Heart right ventricle (tissue), 16 donors: ENCODE data around the gene SLC15A3. TPM values are rescaled to one million over a fixed set of nuclear protein-coding genes. Genes with fewer than 3 reads are reported as not detected.

ENCODE experiments used
- ATAC-seq, 8 donors: fragments of 200-7000 bp; cut with Tn5 transposase; one replicate each; pipeline ENCODE4 v1.9.1; 2020; ENCODE audit warnings: mild to moderate bottlenecking in 8 of 8, moderate library complexity in 8 of 8, moderate number of reproducible peaks in 1 of 8
- DNase-seq, 2 donors: peaks; one replicate each; pipeline ENCODE4 v3.0.0-alpha.2; 2020
- H3K27ac ChIP-seq, 10 donors: fragments of 200-600 bp; sonication (generic) in 2 of 10; one replicate each; pipeline versions ENCODE4 v1.5.0 to v1.8.0; 2020 to 2022; ENCODE audit warnings: mild to moderate bottlenecking in 3 of 10
- H3K27me3 ChIP-seq, 7 donors: fragments of 200-600 bp; one replicate each; pipeline ENCODE4 v1.8.0; 2021 to 2022; ENCODE audit warnings: mild to moderate bottlenecking in 2 of 7
- H3K36me3 ChIP-seq, 9 donors: fragments of 200-600 bp; sonication (generic) in 1 of 9; one replicate each; pipeline versions ENCODE4 v1.5.0 to v1.8.0; 2020 to 2022; ENCODE audit warnings: mild to moderate bottlenecking in 2 of 9
- H3K4me1 ChIP-seq, 9 donors: fragments of 200-600 bp; sonication (generic) in 1 of 9; one replicate each; pipeline versions ENCODE4 v1.5.0 to v1.8.0; 2020 to 2022; ENCODE audit warnings: mild to moderate bottlenecking in 4 of 9
- H3K4me3 ChIP-seq, 10 donors: fragments of 200-600 bp; sonication (generic) in 2 of 10; one replicate each; pipeline versions ENCODE4 v1.5.0 to v1.8.0; 2020 to 2022; ENCODE audit warnings: mild to moderate bottlenecking in 7 of 10, moderate library complexity in 2 of 10
- H3K9me3 ChIP-seq, 11 donors: fragments of 200-600 bp in 10 of 11; sonication (generic) in 2 of 11; one replicate each; pipeline versions ENCODE4 v1.5.0 to v1.8.0; 2013 to 2022; ENCODE audit warnings: mild to moderate bottlenecking in 2 of 11, control low read depth in 1 of 11, moderate library complexity in 1 of 11
- WGBS, 2 donors: extraction: QIAGEN DNeasy Blood & Tissue Kit; methylation state at CpG; one replicate each; pipeline ENCODE4 v1.1.7; 2013; ENCODE audit warnings: inconsistent platforms in 1 of 2; 5-methylcytosine and 5-hydroxymethylcytosine counted together
- intact Hi-C, 10 donors: fragments of 100-400 bp; cut with DNase I; formaldehyde crosslinking; loops; one replicate each; pipeline versions ENCODE4 v1.11.1 to v1.14.2; 2022
- polyA plus RNA-seq, 2 donors: library from polyadenylated mRNA; stranded (reverse); fragments of 200-250 nt; gene quantifications; one replicate each; pipeline ENCODE4 v1.2.3, GENCODE V29; 2013
- total RNA-seq, 10 donors: library from RNA; stranded (reverse); fragmentation: NEBNext Ultra II Directional in 3 of 10; extraction: Animal tissue kit (Norgen Biotek cat#: 25700) in 3 of 10; gene quantifications; one replicate each; pipeline versions ENCODE4 v1.2.1 to v1.2.4, GENCODE V29; 2021 to 2023
- TF ChIP-seq, protein P1 (sequence below), 9 donors: fragments of 200-600 bp; sonication (generic) in 2 of 9; IDR thresholded peaks; one replicate each; pipeline versions ENCODE4 v1.5.0 to v1.8.0; 2021 to 2022; ENCODE audit warnings: antibody characterized with exemption in 9 of 9, mild to moderate bottlenecking in 5 of 9, moderate library complexity in 1 of 9
- donor health status: Arrhythmogenic right ventricular cardiomyopathy.
- donor health status: ischemic (EF 13 %, LVEDD 7.1; RV severe dilation, severe dysfunction).
- donor health status: healthy with polysubstance abuse.
- donor health status: DM: no; HTN: yes; CAD: no.
- donor health status: DM: no; HTN: no; CAD: no.
- donor health status: ischemic (EF 25% LVEDD 6.9; RV normal size, moderate dysfunction).
- donor health status: ischemic (EF 25% LVEDD 5.7; RV mildly dilated, moderate dysfunction).
- donor health status: healthy.
- donor health status: DM: yes; HTN: yes; CAD: no.
- donor health status: Ischemic cardiomyopathy.
- donor health status: ischemic (EF 35%, LVEDD 5.7; RV mildly dilated, moderate dysfunction).
- donor health status: nonischemic (EF 11% LVEDD 7.7; RV severe dilation, severe dysfunction).
- donor health status: DM: yes; HTN: yes; CAD: no.
- donor health status: PGD.
- donor health status: ischemic (EF 29% LVEDD 5.4; RV normal size, mild dysfunction).
- donor health status: nonischemic (EF 23%, LVEDD 6.1; RV moderate dilation, normal function).

SLC15A3 gene
- total and polyA plus RNA-seq, 12 donors: 9.5 to 52.4 (median 19.5) TPM

DNA sequence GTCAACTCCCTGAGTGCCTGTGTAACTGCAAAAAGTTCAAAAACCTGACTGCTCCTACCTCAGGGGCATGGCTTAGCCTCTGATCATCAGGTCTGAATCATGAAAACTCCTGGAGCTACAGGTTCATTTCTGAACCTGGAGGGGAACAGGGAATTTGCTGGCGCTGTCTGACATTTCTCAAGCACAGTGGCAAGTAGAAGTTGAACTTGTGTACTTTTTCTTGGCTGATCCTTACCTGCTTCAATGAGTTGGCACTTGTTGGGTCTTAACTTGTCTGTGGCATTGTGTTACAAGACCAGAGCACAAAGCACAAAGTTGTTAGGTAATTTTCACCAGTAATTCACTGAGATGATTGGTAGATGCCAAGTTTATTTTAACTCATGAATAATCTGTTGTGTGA lies 34.7 kb downstream of the SLC15A3 start:
- DNase-seq: no peak
- no peaks in the 10 kb centered on the region for H3K9me3 ChIP-seq
- ATAC-seq: no peak
- peaks cover 0 to 37% (median 26%) of the 10 kb centered on the region in 9 donors for H3K36me3 ChIP-seq
- no peaks in the 10 kb centered on the region for H3K27me3 ChIP-seq
- intact Hi-C loops: loop anchor here in 4 of 10 donors (5.0 to 10.0 kb wide), 4 partner anchors 35 to 218 kb away; partner anchors contain the start of gene SLC15A3 (in 2 of the 4)
- H3K4me1 ChIP-seq: peaks cover 11 to 72% (median 65%) of the 10 kb centered on the region in 9 donors
- H3K27ac ChIP-seq: no peak overlapping the region
- H3K4me3 ChIP-seq: no peak overlapping the region
- 96 to 100% methylated on average over 1 of the region's 1 CpG for WGBS, 2 donors
- TF ChIP-seq, protein P1, sequence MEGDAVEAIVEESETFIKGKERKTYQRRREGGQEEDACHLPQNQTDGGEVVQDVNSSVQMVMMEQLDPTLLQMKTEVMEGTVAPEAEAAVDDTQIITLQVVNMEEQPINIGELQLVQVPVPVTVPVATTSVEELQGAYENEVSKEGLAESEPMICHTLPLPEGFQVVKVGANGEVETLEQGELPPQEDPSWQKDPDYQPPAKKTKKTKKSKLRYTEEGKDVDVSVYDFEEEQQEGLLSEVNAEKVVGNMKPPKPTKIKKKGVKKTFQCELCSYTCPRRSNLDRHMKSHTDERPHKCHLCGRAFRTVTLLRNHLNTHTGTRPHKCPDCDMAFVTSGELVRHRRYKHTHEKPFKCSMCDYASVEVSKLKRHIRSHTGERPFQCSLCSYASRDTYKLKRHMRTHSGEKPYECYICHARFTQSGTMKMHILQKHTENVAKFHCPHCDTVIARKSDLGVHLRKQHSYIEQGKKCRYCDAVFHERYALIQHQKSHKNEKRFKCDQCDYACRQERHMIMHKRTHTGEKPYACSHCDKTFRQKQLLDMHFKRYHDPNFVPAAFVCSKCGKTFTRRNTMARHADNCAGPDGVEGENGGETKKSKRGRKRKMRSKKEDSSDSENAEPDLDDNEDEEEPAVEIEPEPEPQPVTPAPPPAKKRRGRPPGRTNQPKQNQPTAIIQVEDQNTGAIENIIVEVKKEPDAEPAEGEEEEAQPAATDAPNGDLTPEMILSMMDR (IDR thresholded peaks at IDR 0.05): no peak

DNA sequence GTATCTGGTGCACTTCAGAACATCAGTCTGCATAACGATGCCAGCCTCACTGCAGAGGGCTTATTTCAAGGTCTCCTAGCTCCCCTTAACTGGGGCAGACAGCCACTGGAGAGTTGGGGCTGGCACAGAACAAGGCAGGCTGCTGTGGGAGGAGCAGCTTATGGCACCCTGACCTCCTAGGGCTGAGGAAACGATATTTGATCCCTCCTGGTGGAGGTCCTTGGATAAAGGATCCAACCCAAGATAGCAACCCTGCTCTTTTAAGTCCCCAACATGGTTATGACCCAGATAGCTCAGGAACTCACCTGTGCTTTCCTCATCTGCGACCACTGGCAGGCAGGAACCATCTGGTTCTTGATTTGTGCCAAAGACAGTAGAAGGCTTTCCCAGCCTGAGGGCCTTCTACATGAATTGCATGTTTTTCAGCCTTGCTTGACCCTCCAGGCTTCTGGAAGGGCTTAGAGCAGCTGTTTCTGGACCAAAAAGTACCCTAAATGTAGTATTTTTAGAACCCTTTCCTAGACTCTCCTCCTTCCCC lies 35.2 kb downstream of the SLC15A3 start:
- no peak overlapping the region for H3K27ac ChIP-seq
- TF ChIP-seq, protein P1 (IDR thresholded peaks at IDR 0.05): no peak

DNA sequence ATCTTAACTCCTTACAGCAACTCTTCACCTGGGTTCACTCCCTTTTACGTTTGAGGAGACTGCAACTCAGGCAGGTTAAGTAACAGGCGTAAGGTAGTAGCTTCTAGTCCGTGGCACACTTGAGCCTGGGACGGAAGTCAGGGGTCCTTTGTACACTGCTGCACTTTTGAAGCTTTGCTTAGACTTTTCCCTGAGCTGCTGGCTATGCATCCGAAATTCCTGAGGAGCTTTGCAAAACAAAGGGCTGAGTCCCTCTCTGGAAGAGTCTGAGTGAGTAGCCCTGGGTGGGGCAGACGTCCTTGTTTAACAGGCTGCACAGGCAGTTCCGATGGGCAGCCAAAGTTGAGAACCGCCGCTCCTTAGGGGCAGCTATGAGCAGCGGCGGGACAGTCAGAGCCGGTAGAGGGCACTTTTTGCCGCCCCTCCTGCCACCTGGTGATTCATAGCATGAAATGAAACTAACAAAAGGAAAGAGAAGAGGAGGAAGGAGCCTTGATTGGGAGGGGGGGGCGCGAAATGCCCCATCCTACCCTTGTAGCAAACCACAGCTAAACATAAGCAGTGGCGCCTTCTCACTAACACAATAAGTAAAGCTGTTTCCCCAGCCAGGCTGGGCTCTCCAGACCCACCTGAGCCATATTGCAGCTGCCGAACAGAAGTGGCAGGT lies 36.6 kb downstream of the SLC15A3 start:
- ATAC-seq: peak; percentile 17 to 63 (median 52)
- peak in 1 of 2 donors; percentile 57 for DNase-seq
- peak overlapping the region; percentile 63 to 93 (median 84) for H3K4me3 ChIP-seq
- peaks cover 0 to 18% (median 7%) of the 10 kb centered on the region in 9 donors for H3K36me3 ChIP-seq
- intact Hi-C loops: loop anchor here in 4 of 10 donors (5.0 to 10.0 kb wide), 4 partner anchors 37 to 219 kb away; partner anchors contain the start of gene SLC15A3 (in 2 of the 4)
- H3K27ac ChIP-seq: peak overlapping the region in 9 of 10 donors; percentile 82 to 94 (median 91)
- TF ChIP-seq, protein P1 (IDR thresholded peaks at IDR 0.05): peak in 7 of 9 donors; percentile 13 to 61 (median 43)
- no peaks in the 10 kb centered on the region for H3K9me3 ChIP-seq
- 9 to 12% methylated on average over 17 of the region's 17 CpGs for WGBS, 2 donors
- no peaks in the 10 kb centered on the region for H3K27me3 ChIP-seq
- peaks cover 11 to 89% (median 76%) of the 10 kb centered on the region in 9 donors for H3K4me1 ChIP-seq

More for the DNA sequence above, 35.2 kb downstream of the SLC15A3 start:
- no peak for ATAC-seq
- intact Hi-C loops: loop anchor here in 4 of 10 donors (5.0 to 10.0 kb wide), 4 partner anchors 36 to 218 kb away; partner anchors contain the start of gene SLC15A3 (in 2 of the 4)
- Histone ChIP-seq H3K27me3 (no peaks in the 10 kb centered on the region), H3K9me3 (no peaks in the 10 kb centered on the region), H3K4me3 (no peak overlapping the region), H3K36me3 (peaks cover 0 to 32% (median 21%) of the 10 kb centered on the region in 9 donors), H3K4me1 (peaks cover 11 to 75% (median 68%) of the 10 kb centered on the region in 9 donors)
- WGBS, 2 donors: 53 to 64% methylated on average over 3 of the region's 3 CpGs
- no peak for DNase-seq

DNA sequence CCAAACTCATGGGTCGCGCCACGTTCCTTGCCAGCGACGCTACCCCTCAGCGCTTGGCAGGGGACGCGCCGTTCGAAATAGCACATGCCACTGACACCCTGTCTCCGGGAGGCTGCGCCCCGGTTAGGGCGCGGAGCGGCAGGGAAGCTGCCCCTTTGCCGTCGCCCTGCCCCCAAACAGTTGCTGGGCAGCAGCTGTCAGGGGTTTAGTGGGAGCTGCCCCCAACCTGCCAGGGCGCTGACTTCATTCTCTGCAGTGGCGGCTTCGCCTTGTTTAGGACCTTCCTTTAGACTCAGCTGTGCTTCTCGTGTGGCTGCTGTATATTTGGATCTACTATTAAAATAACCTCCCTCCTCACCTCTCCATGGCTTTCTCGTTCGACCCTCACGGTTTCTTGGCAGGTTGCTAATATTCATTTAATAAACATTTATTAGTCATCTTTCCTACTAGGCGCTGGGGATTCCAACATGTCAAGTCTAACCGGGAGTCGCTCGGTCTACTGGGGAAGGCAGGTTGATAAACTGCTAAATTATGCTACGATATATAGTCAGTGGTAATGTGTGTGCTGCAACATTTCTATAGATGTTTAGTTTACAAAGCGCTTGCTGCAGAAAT lies 37.2 kb downstream of the SLC15A3 start:
- intact Hi-C loops: loop anchor here in 4 of 10 donors (5.0 to 10.0 kb wide), 4 partner anchors 38 to 220 kb away; partner anchors contain the start of gene SLC15A3 (in 2 of the 4)
- 1% methylated on average over 31 of the region's 31 CpGs for WGBS, 2 donors
- peaks cover 11 to 88% (median 71%) of the 10 kb centered on the region in 9 donors for H3K4me1 ChIP-seq
- H3K4me3 ChIP-seq: peak overlapping the region; percentile 63 to 93 (median 84)
- no peaks in the 10 kb centered on the region for H3K27me3 ChIP-seq
- no peaks in the 10 kb centered on the region for H3K9me3 ChIP-seq
- TF ChIP-seq, protein P1 (IDR thresholded peaks at IDR 0.05): no peak
- ATAC-seq: peak; percentile 19 to 66 (median 46)
- H3K36me3 ChIP-seq: peaks cover 0 to 12% (median under 1%) of the 10 kb centered on the region in 9 donors
- peak in 1 of 2 donors; percentile 55 for DNase-seq
- peak overlapping the region; percentile 77 to 94 (median 90) for H3K27ac ChIP-seq
